Endothelial cell of coronary artery (primary cell): ENCODE measurements around the gene TSC22D4. TPM values are rescaled to one million over a fixed set of nuclear protein-coding genes. Genes with fewer than 3 reads are reported as not detected.

Experiments
- total RNA-seq: library from RNA; depleted of rRNA; stranded (reverse); fragments of >200 nt; gene quantifications from 2 replicates; pipeline ENCODE4 v1.2.3, GENCODE V29; 2014

The TSC22D4 gene
- 27.9 and 32.6 TPM in 2 replicates for total RNA-seq

DNA sequence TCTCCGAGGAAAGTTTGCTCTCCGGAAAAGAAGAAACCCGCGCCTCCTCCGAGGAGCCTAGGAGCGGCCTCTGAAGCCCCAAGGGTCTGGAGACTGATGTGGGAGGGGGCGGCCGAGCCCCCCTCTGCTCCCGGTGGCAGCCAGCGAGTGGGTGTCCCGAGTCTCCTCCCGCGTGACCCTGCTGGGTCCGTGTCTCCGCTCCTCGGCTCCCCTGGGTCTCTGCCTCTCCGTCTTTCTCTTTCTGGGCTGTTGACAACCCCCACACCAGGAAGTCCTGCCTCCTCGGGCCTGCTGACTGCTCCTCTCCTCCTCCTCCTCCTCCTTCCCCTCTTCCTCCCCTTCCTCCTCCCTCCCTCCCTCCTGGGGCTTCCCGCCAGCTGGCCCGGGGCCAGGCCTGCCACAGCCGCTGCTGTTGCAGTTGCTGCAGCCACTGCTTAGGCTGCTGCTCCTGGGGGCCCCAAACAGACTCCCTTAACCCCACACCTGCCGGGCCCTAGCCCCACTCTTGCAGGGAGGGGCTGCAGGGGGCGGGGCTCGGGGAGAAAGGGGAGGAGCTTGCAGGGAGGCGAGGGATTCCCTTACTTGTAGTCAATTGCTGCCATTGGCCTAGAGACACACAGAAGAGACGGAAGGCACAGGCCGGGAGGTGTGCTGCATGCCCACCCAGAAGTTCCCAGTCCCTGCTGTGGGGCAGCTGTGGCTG is at the start of gene TSC22D4:
Gene TSC22D4, minus strand, starts transcription at position 257 of the 703 bp plus-strand sequence. CDS start 1,176 bp downstream, outside the sequence.

DNA sequence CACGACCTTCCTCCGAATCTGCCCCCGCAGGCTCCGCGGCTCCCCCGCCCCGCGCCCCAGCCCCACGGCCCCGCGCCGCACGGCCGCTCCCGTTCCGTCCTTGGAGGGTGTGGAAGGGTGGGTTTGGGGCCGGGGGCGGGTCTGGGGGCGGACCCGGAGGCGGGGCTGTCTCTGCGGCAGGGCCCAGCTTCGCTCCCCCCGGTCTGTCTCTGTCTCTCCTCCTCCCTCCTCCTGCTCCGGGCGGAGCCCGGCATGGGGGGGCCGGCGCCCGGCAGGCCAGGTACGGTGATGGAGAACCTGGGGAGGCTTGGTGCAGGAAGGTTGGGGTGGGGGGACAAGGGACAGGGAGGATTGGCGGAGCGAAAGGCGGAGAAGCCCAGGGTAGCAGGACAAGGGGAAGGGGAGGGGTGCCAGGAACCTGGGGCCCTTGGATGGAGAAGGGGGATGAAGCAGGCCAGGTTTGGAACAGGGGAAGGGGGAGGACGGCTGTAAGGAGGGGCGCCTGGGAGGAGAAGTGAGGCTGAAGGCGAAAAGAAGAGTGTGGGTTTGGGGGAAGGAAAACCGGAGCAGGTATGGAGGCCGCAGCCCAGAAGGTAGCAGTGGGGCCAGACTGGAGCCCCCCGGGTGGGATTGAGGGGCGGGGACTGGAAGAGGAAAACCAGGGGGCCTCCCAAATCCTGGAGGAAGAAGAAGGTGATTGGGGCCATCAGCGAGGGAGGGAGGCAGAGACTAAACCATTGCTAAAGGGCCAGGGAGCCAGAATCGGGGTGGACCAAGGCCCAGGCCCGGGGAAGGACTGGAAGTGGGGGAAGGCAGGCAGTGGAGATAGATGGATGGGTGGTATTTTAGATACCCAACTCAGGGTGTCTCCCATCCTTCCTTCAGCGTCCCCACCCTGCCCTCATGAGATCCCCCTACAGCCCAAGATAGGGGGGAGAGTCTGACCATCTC is 5.0 kb upstream of the TSC22D4 start, which contains the start of gene NYAP1:
Gene NYAP1, plus strand, starts transcription at position 206 of the 951 bp plus-strand sequence. CDS start 1,385 bp downstream, outside the sequence.

DNA sequence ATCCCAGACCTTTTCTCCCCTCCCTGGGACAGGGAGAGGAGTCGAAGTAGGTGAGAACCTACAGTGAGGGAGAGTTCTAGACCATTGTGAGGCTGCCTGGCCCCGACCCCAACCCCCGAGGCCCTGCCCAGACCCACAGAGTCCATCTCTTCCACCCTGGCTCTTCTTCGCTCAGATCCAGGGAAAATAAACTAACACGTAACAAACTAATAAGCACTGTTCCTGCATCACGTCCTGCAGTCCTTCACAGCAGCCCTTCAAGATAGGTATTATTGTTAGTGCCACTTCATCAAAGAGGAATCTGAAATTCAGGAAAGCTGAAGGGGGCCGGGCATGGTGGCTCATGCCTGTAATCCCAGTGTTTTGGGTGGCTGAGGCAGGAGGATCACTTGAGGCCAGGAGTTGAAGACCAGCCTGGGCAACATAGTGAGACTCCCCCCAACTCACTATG is 14.8 kb downstream of the TSC22D4 start, which contains the start of gene SPACDR:
Gene SPACDR, minus strand, starts transcription at position 51 of the 451 bp plus-strand sequence. CDS start 235 bp downstream, outside the sequence.

GRCh38 chr7:100429637-100430492 is 49.1 kb downstream of the TSC22D4 start, which contains the start of gene MEPCE:
MEPCE (plus strand) TSS chr7:100429831; CDS start chr7:100430019, 188 bp downstream.

GRCh38 chr7:100428199-100428966 is 50.6 kb downstream of the TSC22D4 start, which contains the start of gene ZCWPW1:
ZCWPW1 (minus strand) TSS chr7:100428703; CDS start chr7:100420649, 8,054 bp downstream.

Other genes starting within 250 kb of the TSC22D4 start
- gene SPDYE3, start 171.5 kb downstream of the TSC22D4 start, total RNA-seq = not detected in 2 replicates
- 4.1 and 14.6 TPM in 2 replicates for gene PILRB, start 121.1 kb downstream of the TSC22D4 start, total RNA-seq
- 0.28 TPM in 1 of 2 replicates, not detected in the other for gene PILRA, start 105.7 kb downstream of the TSC22D4 start, total RNA-seq
- 0.54 and 0.85 TPM in 2 replicates for gene ZCWPW1, start 50.5 kb downstream of the TSC22D4 start, total RNA-seq
- gene MEPCE, start 49.4 kb downstream of the TSC22D4 start, total RNA-seq = 33.0 and 42.9 TPM in 2 replicates
- 18.1 and 18.5 TPM in 2 replicates for gene PPP1R35, start 42.7 kb downstream of the TSC22D4 start, total RNA-seq
- 1.3 and 1.9 TPM in 2 replicates for gene SPACDR, start 15.0 kb downstream of the TSC22D4 start, total RNA-seq
- 1.9 and 2.2 TPM in 2 replicates for gene NYAP1, start 4.7 kb upstream of the TSC22D4 start, total RNA-seq
- 18.0 and 19.2 TPM in 2 replicates for gene AGFG2, start 60.0 kb upstream of the TSC22D4 start, total RNA-seq
- not detected in 2 replicates for gene SAP25, start 94.7 kb upstream of the TSC22D4 start, total RNA-seq
- gene LRCH4, start 106.9 kb upstream of the TSC22D4 start, total RNA-seq = 6.2 and 9.3 TPM in 2 replicates
- 0.09 and 0.28 TPM in 2 replicates for gene FBXO24, start 107.1 kb upstream of the TSC22D4 start, total RNA-seq
- 0.28 and 0.45 TPM in 2 replicates for gene PCOLCE, start 123.1 kb upstream of the TSC22D4 start, total RNA-seq
- 4.0 and 4.2 TPM in 2 replicates for gene MOSPD3, start 133.3 kb upstream of the TSC22D4 start, total RNA-seq
- gene TFR2, start 162.3 kb upstream of the TSC22D4 start, total RNA-seq = 0.18 and 0.19 TPM in 2 replicates
- not detected in 2 replicates for gene ACTL6B, start 177.2 kb upstream of the TSC22D4 start, total RNA-seq
- 79.3 and 96.9 TPM in 2 replicates for gene GNB2, start 194.5 kb upstream of the TSC22D4 start, total RNA-seq
- gene GIGYF1, start 215.0 kb upstream of the TSC22D4 start, total RNA-seq = 12.1 and 16.4 TPM in 2 replicates
- gene POP7, start 226.9 kb upstream of the TSC22D4 start, total RNA-seq = 34.6 and 45.7 TPM in 2 replicates
- gene EPO, start 241.3 kb upstream of the TSC22D4 start, total RNA-seq = not detected in 2 replicates